Liver (tissue), 9 donors: ENCODE measurements around the gene MFRP. TPM values are rescaled to one million over a fixed set of nuclear protein-coding genes. Genes with fewer than 3 reads are reported as not detected.

Source experiments
- DNase-seq: peaks from one replicate; pipeline ENCODE4 v3.0.0-alpha.2; 2017; ENCODE audit warnings: low spot score
- H3K27ac ChIP-seq, 2 donors: one replicate each; pipeline ENCODE4 v1.7.0; 2013; ENCODE audit warnings: inconsistent platforms in 2 of 2, low read length in 2 of 2, control low read depth in 1 of 2, low read depth in 1 of 2, mild to moderate bottlenecking in 1 of 2
- H3K27me3 ChIP-seq, 4 donors: one replicate each; pipeline versions ENCODE4 v1.6.1 to v1.7.0; 2013; ENCODE audit warnings: low read length in 3 of 4, inconsistent platforms in 1 of 4, mild to moderate bottlenecking in 1 of 4, moderate library complexity in 1 of 4; ENCODE audit not compliant: control insufficient read depth in 4 of 4, insufficient read depth in 4 of 4
- H3K36me3 ChIP-seq, 4 donors: one replicate each; pipeline versions ENCODE4 v1.6.1 to v1.7.0; 2013; ENCODE audit warnings: low read length in 3 of 4, mild to moderate bottlenecking in 3 of 4, low read depth in 1 of 4, moderate library complexity in 1 of 4; ENCODE audit not compliant: control insufficient read depth in 4 of 4, insufficient read depth in 3 of 4
- H3K4me1 ChIP-seq, 4 donors: one replicate each; pipeline versions ENCODE4 v1.6.1 to v1.7.0; 2013; ENCODE audit warnings: low read length in 3 of 4, mild to moderate bottlenecking in 3 of 4, moderate library complexity in 1 of 4; ENCODE audit not compliant: control insufficient read depth in 4 of 4, insufficient read depth in 4 of 4
- H3K4me3 ChIP-seq, 3 donors: one replicate each; pipeline versions ENCODE4 v1.6.1 to v1.7.0; 2013; ENCODE audit warnings: low read length in 3 of 3, control low read depth in 1 of 3, low read depth in 1 of 3, mild to moderate bottlenecking in 1 of 3
- H3K9ac ChIP-seq, 2 donors: one replicate each; pipeline ENCODE4 v1.7.0; 2013; ENCODE audit warnings: low read length in 2 of 2, mild to moderate bottlenecking in 2 of 2, moderate library complexity in 2 of 2, control low read depth in 1 of 2, low read depth in 1 of 2
- H3K9me3 ChIP-seq, 4 donors: one replicate each; pipeline versions ENCODE4 v1.6.1 to v1.7.0; 2013; ENCODE audit warnings: low read length in 3 of 4; ENCODE audit not compliant: control insufficient read depth in 4 of 4
- ATF3 ChIP-seq: IDR thresholded peaks from 2 replicates; pipeline ENCODE4 v1.6.1; 2016; ENCODE audit warnings: antibody characterized with exemption
- EGR1 ChIP-seq, 2 donors: IDR thresholded peaks; 2 replicates each; pipeline ENCODE4 v1.6.1; 2016 to 2018; ENCODE audit warnings: antibody characterized with exemption in 2 of 2, low read depth in 2 of 2
- FOXA1 ChIP-seq: IDR thresholded peaks from 2 replicates; pipeline ENCODE4 v1.6.1; 2016; ENCODE audit warnings: antibody characterized with exemption
- FOXA2 ChIP-seq: IDR thresholded peaks from 2 replicates; pipeline ENCODE4 v1.6.1; 2016; ENCODE audit warnings: antibody characterized with exemption
- GABPA ChIP-seq, 2 donors: IDR thresholded peaks in 1 of 2; conservative IDR thresholded peaks in 1 of 2; 2 replicates each; pipeline ENCODE4 v1.6.1; 2016; ENCODE audit warnings: antibody characterized with exemption in 2 of 2, mild to moderate bottlenecking in 1 of 2, moderate library complexity in 1 of 2
- HNF4A ChIP-seq, 2 donors: conservative IDR thresholded peaks; 2 replicates each; pipeline ENCODE4 v1.6.1; 2016; ENCODE audit warnings: antibody characterized with exemption in 2 of 2, mild to moderate bottlenecking in 2 of 2
- HNF4G ChIP-seq: IDR thresholded peaks from 2 replicates; pipeline ENCODE4 v1.6.1; 2016; ENCODE audit warnings: antibody characterized with exemption
- JUND ChIP-seq, 2 donors: IDR thresholded peaks; 2 replicates each; pipeline ENCODE4 v1.6.1; 2016; ENCODE audit warnings: antibody characterized with exemption in 2 of 2
- NR2F2 ChIP-seq: IDR thresholded peaks from 2 replicates; pipeline ENCODE4 v1.6.1; 2016; ENCODE audit warnings: antibody characterized with exemption
- REST ChIP-seq: IDR thresholded peaks from 2 replicates; pipeline ENCODE4 v1.6.1; 2016; ENCODE audit warnings: antibody characterized with exemption, mild to moderate bottlenecking
- RXRA ChIP-seq, 2 donors: IDR thresholded peaks; 2 replicates each; pipeline ENCODE4 v1.6.1; 2017 to 2018; ENCODE audit warnings: antibody characterized with exemption in 2 of 2, mild to moderate bottlenecking in 1 of 2
- SP1 ChIP-seq: IDR thresholded peaks from 2 replicates; pipeline ENCODE4 v1.6.1; 2018; ENCODE audit warnings: antibody characterized with exemption, mild to moderate bottlenecking
- TAF1 ChIP-seq: conservative IDR thresholded peaks from 2 replicates; pipeline ENCODE4 v1.6.1; 2016; ENCODE audit warnings: antibody characterized with exemption, mild to moderate bottlenecking
- YY1 ChIP-seq: IDR thresholded peaks from 2 replicates; pipeline ENCODE4 v1.6.1; 2016; ENCODE audit warnings: antibody characterized with exemption, mild to moderate bottlenecking
- WGBS: extraction: QIAGEN DNeasy Blood & Tissue Kit; methylation state at CpG from one replicate; pipeline ENCODE4 v1.1.7; 2013; 5-methylcytosine and 5-hydroxymethylcytosine counted together
- polyA plus RNA-seq, 2 donors: library from polyadenylated mRNA; stranded (reverse) in 1 of 2; unstranded in 1 of 2; fragments of 200-250 nt in 1 of 2; fragments of >200 nt in 1 of 2; fragmentation: Nextera tagmentation in 1 of 2; extraction: Ambion mirVana in 1 of 2; gene quantifications; one replicate each; pipeline versions ENCODE4 v1.2.1 to v1.2.3, GENCODE V29; 2013 to 2015
- total RNA-seq, 2 donors: library from RNA; depleted of rRNA; stranded (reverse); fragments of >200 nt; gene quantifications; one replicate each; pipeline ENCODE4 v1.2.3, GENCODE V29; 2014
- TF ChIP-seq, protein P1 (sequence below): IDR thresholded peaks from 2 replicates; pipeline ENCODE4 v1.6.1; 2016; ENCODE audit warnings: antibody characterized with exemption
- TF ChIP-seq, protein P2 (sequence below): fragments of 150-350 bp; IDR thresholded peaks from 2 replicates; pipeline ENCODE4 v1.5.1; 2017; ENCODE audit warnings: improper control_type of control experiment, low read depth, low read length; ENCODE audit not compliant: missing input control
- donor health status: healthy.
- donor health status: healthy.
- donor health status: healthy.
- donor health status: healthy.
- donor health status: healthy.

The MFRP gene
- total and polyA plus RNA-seq, 4 donors = not detected

- Histone ChIP-seq H3K27me3 (no peaks in the 10 kb centered on the region), H3K36me3 (peaks cover 0 to 3% (median 0%) of the 10 kb centered on the region in 4 donors), H3K27ac (no peak overlapping the region), H3K9me3 (no peaks in the 10 kb centered on the region), H3K4me1 (peaks cover 0 to under 1% (median 0%) of the 10 kb centered on the region in 4 donors), H3K9ac (no peak overlapping the region), H3K4me3 (no peak overlapping the region)
- no peak for DNase-seq
- WGBS = 80% methylated on average over 17 of the region's 17 CpGs
- TF ChIP-seq, protein P1, sequence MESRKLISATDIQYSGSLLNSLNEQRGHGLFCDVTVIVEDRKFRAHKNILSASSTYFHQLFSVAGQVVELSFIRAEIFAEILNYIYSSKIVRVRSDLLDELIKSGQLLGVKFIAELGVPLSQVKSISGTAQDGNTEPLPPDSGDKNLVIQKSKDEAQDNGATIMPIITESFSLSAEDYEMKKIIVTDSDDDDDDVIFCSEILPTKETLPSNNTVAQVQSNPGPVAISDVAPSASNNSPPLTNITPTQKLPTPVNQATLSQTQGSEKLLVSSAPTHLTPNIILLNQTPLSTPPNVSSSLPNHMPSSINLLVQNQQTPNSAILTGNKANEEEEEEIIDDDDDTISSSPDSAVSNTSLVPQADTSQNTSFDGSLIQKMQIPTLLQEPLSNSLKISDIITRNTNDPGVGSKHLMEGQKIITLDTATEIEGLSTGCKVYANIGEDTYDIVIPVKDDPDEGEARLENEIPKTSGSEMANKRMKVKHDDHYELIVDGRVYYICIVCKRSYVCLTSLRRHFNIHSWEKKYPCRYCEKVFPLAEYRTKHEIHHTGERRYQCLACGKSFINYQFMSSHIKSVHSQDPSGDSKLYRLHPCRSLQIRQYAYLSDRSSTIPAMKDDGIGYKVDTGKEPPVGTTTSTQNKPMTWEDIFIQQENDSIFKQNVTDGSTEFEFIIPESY = no peak
- TF ChIP-seq FOXA2 (no peak), FOXA1 (no peak)
Observed at GRCh38 chr11:119309953-119310681, 36.4 kb downstream of the MFRP start.

GRCh38 chr11:119309411-119309810 is 37.1 kb downstream of the MFRP start:
- H3K4me1 ChIP-seq = no peaks in the 10 kb centered on the region
- no peak for DNase-seq
- whole genome bisulfite sequencing = 97% methylated on average over 11 of the region's 11 CpGs
- H3K9me3 ChIP-seq = no peaks in the 10 kb centered on the region
- no peak overlapping the region for H3K27ac ChIP-seq
- TF ChIP-seq GABPA (IDR thresholded peaks at IDR 0.05 in 1 of 2, conservative IDR thresholded peaks at IDR 0.05 in 1 of 2) (no peak), EGR1 (IDR thresholded peaks at IDR 0.05; ENCODE audit: low read depth in 2 of 2) (no peak), RXRA (IDR thresholded peaks at IDR 0.05) (no peak), TAF1 (no peak)
- H3K36me3 ChIP-seq = peaks cover 0 to 3% (median 0%) of the 10 kb centered on the region in 4 donors
- H3K27me3 ChIP-seq = no peaks in the 10 kb centered on the region
- no peak overlapping the region for H3K9ac ChIP-seq
- H3K4me3 ChIP-seq = no peak overlapping the region

DNA sequence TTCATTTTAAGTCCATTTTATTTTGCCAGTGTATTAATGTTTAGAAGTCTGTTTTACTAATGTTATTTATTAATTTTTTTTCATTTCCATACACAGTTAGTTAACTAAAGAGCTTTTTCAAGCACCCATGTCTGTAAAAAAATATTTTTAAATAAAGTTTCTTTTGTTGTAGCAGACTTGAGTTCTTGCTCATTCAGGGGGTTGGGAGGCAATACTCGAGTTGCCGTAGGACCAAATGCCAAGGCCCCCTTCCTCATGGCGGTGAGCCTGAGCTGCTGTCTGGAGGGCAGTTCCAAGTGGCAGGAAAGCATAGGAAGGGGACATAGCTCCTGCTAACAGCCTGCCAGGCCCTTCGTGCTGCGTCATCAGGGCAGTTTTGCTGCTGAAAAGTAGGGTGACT is 38.5 kb downstream of the MFRP start:
- Histone ChIP-seq H3K4me3 (no peak overlapping the region), H3K36me3 (peaks cover 0 to 14% (median 5%) of the 10 kb centered on the region in 4 donors), H3K27ac (no peak overlapping the region), H3K9me3 (no peaks in the 10 kb centered on the region), H3K9ac (no peak overlapping the region), H3K27me3 (no peaks in the 10 kb centered on the region), H3K4me1 (no peaks in the 10 kb centered on the region)
- WGBS = 93% methylated on average over 5 of the region's 5 CpGs
- DNase-seq = no peak
- TF ChIP-seq, protein P2, sequence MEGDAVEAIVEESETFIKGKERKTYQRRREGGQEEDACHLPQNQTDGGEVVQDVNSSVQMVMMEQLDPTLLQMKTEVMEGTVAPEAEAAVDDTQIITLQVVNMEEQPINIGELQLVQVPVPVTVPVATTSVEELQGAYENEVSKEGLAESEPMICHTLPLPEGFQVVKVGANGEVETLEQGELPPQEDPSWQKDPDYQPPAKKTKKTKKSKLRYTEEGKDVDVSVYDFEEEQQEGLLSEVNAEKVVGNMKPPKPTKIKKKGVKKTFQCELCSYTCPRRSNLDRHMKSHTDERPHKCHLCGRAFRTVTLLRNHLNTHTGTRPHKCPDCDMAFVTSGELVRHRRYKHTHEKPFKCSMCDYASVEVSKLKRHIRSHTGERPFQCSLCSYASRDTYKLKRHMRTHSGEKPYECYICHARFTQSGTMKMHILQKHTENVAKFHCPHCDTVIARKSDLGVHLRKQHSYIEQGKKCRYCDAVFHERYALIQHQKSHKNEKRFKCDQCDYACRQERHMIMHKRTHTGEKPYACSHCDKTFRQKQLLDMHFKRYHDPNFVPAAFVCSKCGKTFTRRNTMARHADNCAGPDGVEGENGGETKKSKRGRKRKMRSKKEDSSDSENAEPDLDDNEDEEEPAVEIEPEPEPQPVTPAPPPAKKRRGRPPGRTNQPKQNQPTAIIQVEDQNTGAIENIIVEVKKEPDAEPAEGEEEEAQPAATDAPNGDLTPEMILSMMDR = no peak
- TF ChIP-seq, protein P1 = no peak
- TF ChIP-seq YY1 (no peak), REST (no peak), SP1 (no peak), TAF1 (no peak), HNF4A (conservative IDR thresholded peaks at IDR 0.05) (no peak), HNF4G (no peak), ATF3 (no peak), NR2F2 (no peak), JUND (IDR thresholded peaks at IDR 0.05) (no peak)
